SK-N-SH (cell line): ENCODE data around the gene PZP. TPM values are rescaled to one million over a fixed set of nuclear protein-coding genes. Genes with fewer than 3 reads are reported as not detected.

Source experiments
- CTCF ChIA-PET: fragments of 300-600, 350-600 bp; formaldehyde crosslinking; extraction: SDS; loops from one replicate; lab custom pipeline; 2021; lab: Yijun Ruan, JAX
- POLR2A ChIA-PET: fragments of 350-600 bp; sonication (Branson Sonifier 250); formaldehyde crosslinking; extraction: SDS; loops from one replicate; lab custom pipeline; 2020; ENCODE audit warnings: antibody characterized with exemption, inconsistent platforms; lab: Yijun Ruan, JAX
- DNase-seq: peaks from one replicate; pipeline ENCODE4 v3.0.0; 2012
- H2AFZ ChIP-seq: fragments of 200-600 bp; sonication (generic); 2 replicates; pipeline ENCODE4 v1.8.1; 2016; ENCODE audit warnings: antibody characterized with exemption, mild to moderate bottlenecking, low read depth
- H3F3A ChIP-seq: fragments of 200-600 bp; sonication (generic); replicated peaks from 2 replicates; pipeline ENCODE3; 2016; ENCODE audit warnings: antibody characterized with exemption, mild to moderate bottlenecking; ENCODE audit not compliant: insufficient read depth
- H3K27ac ChIP-seq, 2 experiments: fragments of 200-500 bp in 1 of 2; fragments of 200-600 bp in 1 of 2; sonication (Bioruptor generic) in 1 of 2; sonication (generic), shearing (Covaris generic) in 1 of 2; 2 replicates each; pipeline versions ENCODE4 v1.5.1 to v1.6.1; 2014 to 2016; ENCODE audit warnings: low read depth in 2 of 2, inconsistent platforms in 1 of 2, low read length in 1 of 2, mild to moderate bottlenecking in 1 of 2, mixed read lengths in 1 of 2
- H3K27me3 ChIP-seq: fragments of 200-600 bp; sonication (generic), shearing (Covaris generic); 2 replicates; pipeline ENCODE4 v1.6.1; 2016; ENCODE audit warnings: mixed run types; ENCODE audit not compliant: insufficient read depth
- H3K36me3 ChIP-seq, 2 experiments: fragments of 200-500 bp in 1 of 2; fragments of 200-600 bp in 1 of 2; sonication (Bioruptor generic) in 1 of 2; sonication (generic) in 1 of 2; replicated peaks in 1 of 2; 2 replicates each; pipeline versions ENCODE3 to v1.5.1; 2014 to 2016; ENCODE audit warnings: low read length in 1 of 2, mild to moderate bottlenecking in 1 of 2; ENCODE audit not compliant: insufficient read depth in 2 of 2, control insufficient read depth in 1 of 2
- H3K4me1 ChIP-seq, 2 experiments: fragments of 200-500 bp in 1 of 2; fragments of 200-600 bp in 1 of 2; sonication (Bioruptor generic) in 1 of 2; sonication (generic), shearing (Covaris generic) in 1 of 2; 2 replicates each; pipeline versions ENCODE4 v1.5.1 to v1.6.1; 2014 to 2016; ENCODE audit warnings: low read depth in 1 of 2, low read length in 1 of 2, mixed run types in 1 of 2; ENCODE audit not compliant: insufficient read depth in 2 of 2, control insufficient read depth in 1 of 2
- H3K4me2 ChIP-seq: fragments of 200-600 bp; sonication (generic), shearing (Covaris generic); 2 replicates; pipeline ENCODE4 v1.6.1; 2017; ENCODE audit warnings: mixed run types
- H3K4me3 ChIP-seq, 2 experiments: fragments of 200-500 bp in 1 of 2; fragments of 200-600 bp in 1 of 2; sonication (Bioruptor generic) in 1 of 2; sonication (generic), shearing (Covaris generic) in 1 of 2; 2 replicates each; pipeline versions ENCODE4 v1.5.1 to v1.8.1; 2014 to 2016; ENCODE audit warnings: low read depth in 2 of 2, inconsistent platforms in 1 of 2, low read length in 1 of 2, mild to moderate bottlenecking in 1 of 2, mixed read lengths in 1 of 2, moderate library complexity in 1 of 2
- H3K79me2 ChIP-seq: fragments of 200-600 bp; sonication (generic); 2 replicates; pipeline ENCODE4 v1.8.1; 2017; ENCODE audit warnings: mild to moderate bottlenecking; ENCODE audit not compliant: insufficient read depth
- H3K9ac ChIP-seq: fragments of 200-600 bp; sonication (generic); 2 replicates; pipeline ENCODE4 v1.6.1; 2017; ENCODE audit warnings: mixed run types
- H3K9me2 ChIP-seq: fragments of 200-600 bp; sonication (generic); 2 replicates; pipeline ENCODE4 v1.6.1; 2017; ENCODE audit warnings: mixed run types
- H3K9me3 ChIP-seq: fragments of 200-600 bp; sonication (generic); 2 replicates; pipeline ENCODE4 v1.6.1; 2017; ENCODE audit warnings: mixed run types, mild to moderate bottlenecking, moderate library complexity
- H4K20me1 ChIP-seq: fragments of 200-600 bp; sonication (generic); 2 replicates; pipeline ENCODE4 v1.6.1; 2017; ENCODE audit warnings: mild to moderate bottlenecking, mixed run types; ENCODE audit not compliant: insufficient read depth
- CHD2 ChIP-seq: fragments of 150-350 bp; IDR thresholded peaks from 2 replicates; pipeline ENCODE4 v1.6.1; 2018; ENCODE audit warnings: low read length; ENCODE audit not compliant: partially characterized antibody
- CTCF ChIP-seq: fragments of 200-600 bp; sonication (generic); IDR thresholded peaks from 2 replicates; pipeline ENCODE4 v1.6.1; 2017; ENCODE audit warnings: antibody characterized with exemption, mild to moderate bottlenecking, moderate library complexity
- EZH2phosphoT487 ChIP-seq: fragments of 200-600 bp; sonication (generic); IDR thresholded peaks from 2 replicates; pipeline ENCODE4 v1.6.1; 2017; ENCODE audit warnings: low read depth, mixed run types, mild to moderate bottlenecking, antibody characterized with exemption, moderate library complexity, borderline replicate concordance
- FOXJ3 ChIP-seq: sonication (generic); formaldehyde crosslinking; IDR thresholded peaks from 2 replicates; pipeline ENCODE4 v1.5.1; 2020; ENCODE audit warnings: mild to moderate bottlenecking, missing genetic modification reagents
- FOXM1 ChIP-seq: IDR thresholded peaks from 2 replicates; pipeline ENCODE4 v1.4.0; 2012; ENCODE audit warnings: low read depth, mild to moderate bottlenecking
- GABPA ChIP-seq: IDR thresholded peaks from 2 replicates; pipeline ENCODE4 v1.4.0; 2012; ENCODE audit warnings: low read depth, mild to moderate bottlenecking
- MAX ChIP-seq: IDR thresholded peaks from 2 replicates; pipeline ENCODE4 v1.4.0; 2012; ENCODE audit warnings: low read depth
- NFIC ChIP-seq: IDR thresholded peaks from 2 replicates; pipeline ENCODE4 v1.4.0; 2012; ENCODE audit warnings: borderline replicate concordance
- PBX3 ChIP-seq: IDR thresholded peaks from 2 replicates; pipeline ENCODE4; 2012
- RAD21 ChIP-seq: IDR thresholded peaks from 2 replicates; pipeline ENCODE4 v1.6.1; 2012; ENCODE audit warnings: mild to moderate bottlenecking, low read length
- RCOR1 ChIP-seq: fragments of 150-350 bp; IDR thresholded peaks from 2 replicates; pipeline ENCODE4 v1.6.1; 2017; ENCODE audit warnings: antibody characterized with exemption, low read length
- SIN3A ChIP-seq: IDR thresholded peaks from 2 replicates; pipeline ENCODE4 v1.6.1; 2012; ENCODE audit warnings: low read depth, mild to moderate bottlenecking, low read length, moderate library complexity, borderline replicate concordance
- SMC3 ChIP-seq: IDR thresholded peaks from 2 replicates; pipeline ENCODE4 v1.6.1; 2012; ENCODE audit warnings: low read depth, low read length, improper control_type of control experiment
- TAF1 ChIP-seq: IDR thresholded peaks from 2 replicates; pipeline ENCODE4 v1.6.1; 2012; ENCODE audit warnings: low read depth, mild to moderate bottlenecking, low read length, moderate library complexity, borderline replicate concordance
- TCF12 ChIP-seq: IDR thresholded peaks from 2 replicates; pipeline ENCODE4 v1.4.0; 2012
- USF2 ChIP-seq: fragments of 150-350 bp; IDR thresholded peaks from 2 replicates; pipeline ENCODE4 v1.6.1; 2017; ENCODE audit warnings: antibody characterized with exemption, low read length, low read depth, borderline replicate concordance
- WGBS: methylation state at CpG from one replicate; pipeline ENCODE4 v1.1.6; 2017; ENCODE audit warnings: low lambda C conversion rate; 5-methylcytosine and 5-hydroxymethylcytosine counted together
- polyA plus RNA-seq, 3 experiments: library from polyadenylated mRNA; depleted of rRNA; stranded (reverse); fragments of >200 nt; gene quantifications; 2 replicates each; pipeline ENCODE4 v1.2.3, GENCODE V29; 2012

The PZP gene
- polyA plus RNA-seq, 1 of the 3 experiments (the other 2 are of a cell fraction), result not detected

GRCh38 chr12:9163392-9163791 is 44.8 kb downstream of the PZP start (continued):
- TF ChIP-seq USF2, result no peak
- TF ChIP-seq TCF12, result no peak
- no peak for TF ChIP-seq EZH2phosphoT487
- TF ChIP-seq CTCF, result no peak

- H3K27me3 ChIP-seq, result no peaks in the 10 kb centered on the region
- DNase-seq, result no peak
- H3K9ac ChIP-seq, result no peak overlapping the region
- H3K36me3 ChIP-seq, result no peaks in the 10 kb centered on the region
- CTCF ChIA-PET, result no interaction called here
- H4K20me1 ChIP-seq, result no peaks in the 10 kb centered on the region
- H3K9me3 ChIP-seq, result no peaks in the 10 kb centered on the region
- WGBS, result 14% methylated on average over 4 of the region's 4 CpGs
- no peaks in the 10 kb centered on the region for H3F3A ChIP-seq
- H3K27ac ChIP-seq, result no peak overlapping the region
- H3K4me1 ChIP-seq, result no peaks in the 10 kb centered on the region
- POLR2A ChIA-PET, result no interaction called here
- no peaks in the 10 kb centered on the region for H3K9me2 ChIP-seq
- no peak overlapping the region for H3K4me2 ChIP-seq
- H2AFZ ChIP-seq, result no peak overlapping the region
- H3K4me3 ChIP-seq, result no peak overlapping the region
- no peaks in the 10 kb centered on the region for H3K79me2 ChIP-seq
- TF ChIP-seq MAX (no peak), GABPA (no peak), SMC3 (no peak), PBX3 (no peak), SIN3A (no peak), NFIC (no peak), FOXJ3 (no peak), TAF1 (no peak), RAD21 (no peak)
Observed at GRCh38 chr12:9156119-9156518, 52.1 kb downstream of the PZP start.

- Histone ChIP-seq H3K27me3 (no peaks in the 10 kb centered on the region), H4K20me1 (no peaks in the 10 kb centered on the region), H3F3A (no peaks in the 10 kb centered on the region), H3K36me3 (no peaks in the 10 kb centered on the region), H3K4me1 (no peaks in the 10 kb centered on the region), H3K27ac (no peak overlapping the region), H3K4me2 (no peak overlapping the region), H2AFZ (no peak overlapping the region), H3K9ac (no peak overlapping the region), H3K4me3 (no peak overlapping the region), H3K79me2 (no peaks in the 10 kb centered on the region), H3K9me3 (no peaks in the 10 kb centered on the region), H3K9me2 (no peaks in the 10 kb centered on the region)
- ChIA-PET POLR2A (no interaction called here), CTCF (no interaction called here)
- 46% methylated on average over 6 of the region's 6 CpGs for WGBS
- no peak for DNase-seq
- TF ChIP-seq RCOR1 (no peak), RAD21 (no peak), CHD2 (no peak), FOXM1 (no peak), TCF12 (no peak)
Observed at GRCh38 chr12:9149372-9149771, 58.8 kb downstream of the PZP start.
